Panc1 (cell line): ENCODE measurements around the gene IFT172.

Source experiments
- CTCF ChIP-seq: fragments of 450-650 bp; IDR thresholded peaks from 2 replicates; pipeline ENCODE4 v1.5.1; 2017; ENCODE audit warnings: mild to moderate bottlenecking
- POLR2AphosphoS5 ChIP-seq: IDR thresholded peaks from 2 replicates; pipeline ENCODE4 v1.6.1; 2012; ENCODE audit warnings: mild to moderate bottlenecking, low read depth, low read length, moderate library complexity
- REST ChIP-seq, 2 experiments: IDR thresholded peaks; 2 replicates each; pipeline ENCODE4 v1.6.1; 2011 to 2012; ENCODE audit warnings: low read depth in 2 of 2, control low read depth in 1 of 2, low read length in 1 of 2, mild to moderate bottlenecking in 1 of 2, moderate library complexity in 1 of 2; ENCODE audit not compliant: insufficient read depth in 1 of 2

GRCh38 chr2:27420996-27421395 lies 68.5 kb downstream of the IFT172 start:
- TF ChIP-seq CTCF (no peak), POLR2AphosphoS5 (no peak), REST (IDR thresholded peaks at IDR 0.05; ENCODE audit: insufficient read depth in 1 of 2, low read depth in 2 of 2, low read length in 1 of 2) (no peak)
